Keratinocyte (primary cell): ENCODE data around the gene CD274. TPM values are rescaled to one million over a fixed set of nuclear protein-coding genes. Genes with fewer than 3 reads are reported as not detected.

Experiments
- DNase-seq: peaks from one replicate; pipeline ENCODE4 v3.0.0-alpha.2; 2011; ENCODE audit warnings: low read depth, missing footprints, low spot score
- FAIRE-seq: peaks from 2 replicates; lab custom pipeline; 2011; peaks lifted over from hg19 to GRCh38; lab: Jason Lieb, UNC
- H2AFZ ChIP-seq: 2 replicates; pipeline ENCODE4 v1.6.0; 2012; ENCODE audit warnings: low read length, control low read depth, inconsistent platforms; ENCODE audit not compliant: control insufficient read depth
- H3K27ac ChIP-seq: 2 replicates; pipeline ENCODE4 v1.5.1; 2011; ENCODE audit warnings: low read length; ENCODE audit not compliant: control insufficient read depth, insufficient read depth
- H3K27me3 ChIP-seq: 3 replicates; pipeline ENCODE4 v1.6.0; 2011; ENCODE audit warnings: low read length; ENCODE audit not compliant: control insufficient read depth, insufficient read depth; ENCODE audit errors: extremely low read depth
- H3K36me3 ChIP-seq, 2 experiments: 2 replicates in 1 of 2; 3 replicates in 1 of 2; pipeline ENCODE4 v1.5.1; 2011; ENCODE audit warnings: low read length in 2 of 2, mild to moderate bottlenecking in 1 of 2; ENCODE audit not compliant: control insufficient read depth in 2 of 2, insufficient read depth in 2 of 2; ENCODE audit errors: extremely low read depth in 1 of 2
- H3K4me1 ChIP-seq: 3 replicates; pipeline ENCODE4 v1.5.1; 2011; ENCODE audit warnings: low read length; ENCODE audit not compliant: control insufficient read depth, insufficient read depth; ENCODE audit errors: extremely low read depth
- H3K4me2 ChIP-seq: 3 replicates; pipeline ENCODE4 v1.6.0; 2011; ENCODE audit warnings: low read depth, low read length; ENCODE audit not compliant: control insufficient read depth, insufficient read depth; ENCODE audit errors: extremely low read depth
- H3K4me3 ChIP-seq, 3 experiments: fragments of 200-600 bp in 1 of 3; sonication (generic) in 1 of 3; 2 replicates in 2 of 3; 3 replicates in 1 of 3; pipeline ENCODE4 v1.5.1; 2011 to 2016; ENCODE audit warnings: low read length in 3 of 3, mild to moderate bottlenecking in 3 of 3, control low read depth in 2 of 3, inconsistent platforms in 1 of 3, low read depth in 1 of 3, mixed read lengths in 1 of 3, mixed run types in 1 of 3, moderate library complexity in 1 of 3; ENCODE audit not compliant: control insufficient read depth in 2 of 3, insufficient read depth in 2 of 3; ENCODE audit errors: extremely low read depth in 1 of 3
- H3K79me2 ChIP-seq: 2 replicates; pipeline ENCODE4 v1.6.0; 2012; ENCODE audit warnings: low read length; ENCODE audit not compliant: control insufficient read depth, insufficient read depth
- H3K9ac ChIP-seq: 3 replicates; pipeline ENCODE4 v1.6.0; 2011; ENCODE audit warnings: low read length; ENCODE audit not compliant: control insufficient read depth, insufficient read depth; ENCODE audit errors: extremely low read depth
- H3K9me1 ChIP-seq: 3 replicates; pipeline ENCODE4 v1.6.0; 2011; ENCODE audit warnings: low read length; ENCODE audit not compliant: control insufficient read depth, insufficient read depth; ENCODE audit errors: extremely low read depth
- H3K9me3 ChIP-seq: 2 replicates; pipeline ENCODE4 v1.5.1; 2012; ENCODE audit warnings: low read depth, low read length; ENCODE audit not compliant: control insufficient read depth
- H4K20me1 ChIP-seq: 3 replicates; pipeline ENCODE4 v1.6.0; 2011; ENCODE audit warnings: low read length; ENCODE audit not compliant: control insufficient read depth, insufficient read depth; ENCODE audit errors: extremely low read depth
- CTCF ChIP-seq, 3 experiments: IDR thresholded peaks in 1 of 3; conservative IDR thresholded peaks in 1 of 3; optimal IDR thresholded peaks in 1 of 3; 2 replicates in 2 of 3; 3 replicates in 1 of 3; pipeline versions ENCODE3 to v1.5.1; 2011; ENCODE audit warnings: low read length in 3 of 3, mild to moderate bottlenecking in 3 of 3, moderate library complexity in 2 of 3, control low read depth in 1 of 3, inconsistent platforms in 1 of 3; ENCODE audit not compliant: insufficient read depth in 2 of 3; ENCODE audit errors: extremely low read depth in 1 of 3
- EZH2 ChIP-seq: IDR thresholded peaks from one replicate; pipeline ENCODE4 v1.6.1; 2012; ENCODE audit warnings: inconsistent platforms, mild to moderate bottlenecking, low read length, moderate library complexity
- dilution Hi-C: fragments of 300-500 bp; cut with MboI; formaldehyde crosslinking; loops from one replicate; pipeline ENCODE4 v1.7.0; 2020; ENCODE audit warnings: low sequenced_read_pairs; ENCODE audit not compliant: extremely low pct_ligation_motif_present
- polyA plus RNA-seq, 5 experiments: library from polyadenylated mRNA; depleted of rRNA in 3 of 5; stranded (reverse) in 3 of 5; stranded (forward) in 1 of 5; unstranded in 1 of 5; fragments of >200 nt; gene quantifications; 1 replicate in 1 of 5; 2 replicates in 3 of 5; 3 replicates in 1 of 5; pipeline versions ENCODE4 v1.2.1 to v1.2.3, GENCODE V29; 2011 to 2012; ENCODE audit warnings: missing spikeins in 2 of 5, low read depth in 1 of 5, low replicate concordance in 1 of 5

Gene CD274
- polyA plus RNA-seq, 1 donor (not counting 4 experiments of a cell fraction or from before 2014, with no cell fraction given): 36.3 TPM

GRCh38 chr9:5515261-5515650 is 64.9 kb downstream of the CD274 start:
- H3K4me2 ChIP-seq: no peak overlapping the region
- H3K36me3 ChIP-seq: peaks cover 0 to 14% of the 10 kb centered on the region in 2 experiments
- H3K4me1 ChIP-seq: peaks cover 42% of the 10 kb centered on the region
- dilution Hi-C loops: no loop called here
- H3K4me3 ChIP-seq: no peak overlapping the region
- no peaks in the 10 kb centered on the region for H3K9me1 ChIP-seq
- no peaks in the 10 kb centered on the region for H3K27me3 ChIP-seq
- no peaks in the 10 kb centered on the region for H4K20me1 ChIP-seq
- FAIRE-seq (no peak), DNase-seq (no peak)
- H2AFZ ChIP-seq: no peak overlapping the region
- no peak for TF ChIP-seq CTCF (optimal IDR thresholded peaks at IDR 0.05 in 1 of 3, IDR thresholded peaks at IDR 0.05 in 1 of 3, conservative IDR thresholded peaks at IDR 0.05 in 1 of 3; ENCODE audit: extremely low read depth in 1 of 3, insufficient read depth in 2 of 3, low read length in 3 of 3)
- no peak for TF ChIP-seq EZH2
- H3K9me3 ChIP-seq: no peaks in the 10 kb centered on the region
- no peak overlapping the region for H3K27ac ChIP-seq
- peaks cover 59% of the 10 kb centered on the region for H3K79me2 ChIP-seq
- no peak overlapping the region for H3K9ac ChIP-seq

- H3K36me3 ChIP-seq: peaks cover 0 to 17% of the 10 kb centered on the region in 2 experiments
- H2AFZ ChIP-seq: no peak overlapping the region
- peaks cover 31% of the 10 kb centered on the region for H3K4me1 ChIP-seq
- no peaks in the 10 kb centered on the region for H3K9me3 ChIP-seq
- no peaks in the 10 kb centered on the region for H3K27me3 ChIP-seq
- H3K9me1 ChIP-seq: no peaks in the 10 kb centered on the region
- no peak overlapping the region for H3K9ac ChIP-seq
- no peak overlapping the region for H3K4me3 ChIP-seq
- H3K27ac ChIP-seq: no peak overlapping the region
- DNase-seq: no peak
- dilution Hi-C loops: no loop called here
- peaks cover 54% of the 10 kb centered on the region for H3K79me2 ChIP-seq
- TF ChIP-seq EZH2: no peak
- no peak for TF ChIP-seq CTCF (optimal IDR thresholded peaks at IDR 0.05 in 1 of 3, IDR thresholded peaks at IDR 0.05 in 1 of 3, conservative IDR thresholded peaks at IDR 0.05 in 1 of 3; ENCODE audit: extremely low read depth in 1 of 3, insufficient read depth in 2 of 3, low read length in 3 of 3)
- no peak overlapping the region for H3K4me2 ChIP-seq
- no peaks in the 10 kb centered on the region for H4K20me1 ChIP-seq
- no peak for FAIRE-seq
Observed at GRCh38 chr9:5516453-5517220, 66.3 kb downstream of the CD274 start.
